Psoas muscle (tissue), 8 donors: Measurements from ENCODE around the gene CUBN. TPM values are rescaled to one million over a fixed set of nuclear protein-coding genes. Genes with fewer than 3 reads are reported as not detected.

Experiments used
- ATAC-seq, 4 donors: fragments of 200-7000 bp; cut with Tn5 transposase; one replicate each; pipeline ENCODE4 v1.9.1; 2020; ENCODE audit warnings: moderate library complexity in 3 of 4, mild to moderate bottlenecking in 2 of 4
- DNase-seq, 2 donors: peaks; one replicate each; pipeline ENCODE4 v3.0.0-alpha.2; 2020
- H3K27ac ChIP-seq: fragments of 200-600 bp; one replicate; pipeline ENCODE4 v1.8.0; 2022
- H3K27me3 ChIP-seq, 3 donors: fragments of 200-600 bp in 1 of 3; one replicate each; pipeline versions ENCODE4 v1.6.1 to v1.8.0; 2013 to 2022; ENCODE audit warnings: low read length in 2 of 3, mild to moderate bottlenecking in 2 of 3, moderate library complexity in 1 of 3; ENCODE audit not compliant: insufficient read depth in 3 of 3
- H3K36me3 ChIP-seq, 2 donors: fragments of 200-600 bp in 1 of 2; one replicate each; pipeline versions ENCODE4 v1.6.1 to v1.8.0; 2013 to 2022; ENCODE audit warnings: low read depth in 1 of 2, mild to moderate bottlenecking in 1 of 2, moderate library complexity in 1 of 2; ENCODE audit not compliant: insufficient read depth in 1 of 2
- H3K4me1 ChIP-seq: fragments of 200-600 bp; one replicate; pipeline ENCODE4 v1.8.0; 2022
- H3K4me3 ChIP-seq: fragments of 200-600 bp; one replicate; pipeline ENCODE4 v1.8.0; 2022; ENCODE audit warnings: mild to moderate bottlenecking
- H3K9me3 ChIP-seq: fragments of 200-600 bp; one replicate; pipeline ENCODE4 v1.8.0; 2022
- CTCF ChIP-seq: fragments of 200-600 bp; IDR thresholded peaks from one replicate; pipeline ENCODE4 v1.8.0; 2022; ENCODE audit warnings: antibody characterized with exemption
- WGBS, 3 donors: extraction: QIAGEN DNeasy Blood & Tissue Kit; methylation state at CpG; one replicate each; pipeline versions ENCODE4 v1.1.6 to v1.1.7; 2013; 5-methylcytosine and 5-hydroxymethylcytosine counted together
- intact Hi-C, 2 donors: fragments of 100-400 bp; cut with DNase I; formaldehyde crosslinking; loops; one replicate each; pipeline versions ENCODE4 v1.11.0 to v1.14.2; 2022
- polyA plus RNA-seq, 3 donors: library from polyadenylated mRNA; stranded (reverse); fragments of 200-250 nt; gene quantifications; one replicate each; pipeline ENCODE4 v1.2.3, GENCODE V29; 2013
- total RNA-seq, 4 donors: library from RNA; stranded (reverse); fragmentation: NEBNext Ultra II Directional in 2 of 4; extraction: Animal tissue kit (Norgen Biotek cat#: 25700) in 2 of 4; gene quantifications; one replicate each; pipeline versions ENCODE4 v1.2.1 to v1.2.4, GENCODE V29; 2021 to 2023
- donor health status: healthy with polysubstance abuse.
- donor health status: DM: no; HTN: no; CAD: no; lungs with moderate emphysema.
- donor health status: Bipolar disorder and iron deficiency.
- donor health status: healthy.
- donor health status: DM: yes; HTN: yes; CAD: no.
- donor health status: DM: no; HTN: no; CAD: no.
- donor health status: DM: no; HTN: no; CAD: no.
- donor health status: DM: yes; HTN: yes; CAD: no.

Gene CUBN
- total and polyA plus RNA-seq, 7 donors = 0.07 to 1.1 (median 0.22) TPM

- no peak overlapping the region for H3K4me3 ChIP-seq
- 87 to 95% (median 89%) methylated on average over 2 of the region's 2 CpGs for WGBS, 3 donors
- H3K36me3 ChIP-seq = no peaks in the 10 kb centered on the region
- DNase-seq (no peak), ATAC-seq (no peak)
- no peaks in the 10 kb centered on the region for H3K9me3 ChIP-seq
- H3K27me3 ChIP-seq = no peaks in the 10 kb centered on the region
- intact Hi-C loops = no loop called here
- TF ChIP-seq CTCF = no peak
- H3K27ac ChIP-seq = no peak overlapping the region
- no peaks in the 10 kb centered on the region for H3K4me1 ChIP-seq
Observed at GRCh38 chr10:17064435-17064834, 65.2 kb downstream of the CUBN start.

DNA sequence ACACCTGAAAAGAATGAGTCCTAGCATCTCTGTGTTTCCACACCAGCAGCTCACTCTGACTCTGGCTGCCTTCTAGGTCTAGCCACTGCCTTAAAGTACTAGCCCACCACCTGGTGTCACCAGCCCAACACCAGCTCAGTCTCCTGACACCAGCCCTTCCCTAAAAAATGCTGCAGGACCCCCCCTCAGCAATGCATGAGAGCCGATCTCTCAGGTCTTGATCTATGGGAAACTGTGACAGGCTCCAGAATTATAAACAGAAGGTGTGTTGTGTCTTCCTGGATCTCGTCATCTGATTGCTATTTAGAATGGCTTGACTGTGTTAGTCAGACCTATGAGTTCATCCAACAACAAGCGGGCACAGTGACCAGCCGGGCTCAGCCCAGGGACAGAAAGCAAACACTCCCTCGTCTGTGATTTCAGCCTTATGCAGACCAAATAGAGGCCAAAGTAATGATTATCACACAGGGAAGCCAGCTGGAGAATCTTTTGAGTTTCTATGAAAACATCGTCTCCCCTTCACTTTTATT, 66.6 kb downstream of the CUBN start:
- Histone ChIP-seq H3K27me3 (no peaks in the 10 kb centered on the region), H3K27ac (peak overlapping the region; percentile 54), H3K4me3 (no peak overlapping the region), H3K4me1 (no peaks in the 10 kb centered on the region), H3K36me3 (no peaks in the 10 kb centered on the region), H3K9me3 (no peaks in the 10 kb centered on the region)
- DNase-seq = peak; percentile 49 to 69
- intact Hi-C loops = no loop called here
- ATAC-seq = peak; percentile 46 to 67 (median 57)
- no peak for TF ChIP-seq CTCF
- 22 to 36% (median 29%) methylated on average over 6 of the region's 6 CpGs for WGBS, 3 donors

DNA sequence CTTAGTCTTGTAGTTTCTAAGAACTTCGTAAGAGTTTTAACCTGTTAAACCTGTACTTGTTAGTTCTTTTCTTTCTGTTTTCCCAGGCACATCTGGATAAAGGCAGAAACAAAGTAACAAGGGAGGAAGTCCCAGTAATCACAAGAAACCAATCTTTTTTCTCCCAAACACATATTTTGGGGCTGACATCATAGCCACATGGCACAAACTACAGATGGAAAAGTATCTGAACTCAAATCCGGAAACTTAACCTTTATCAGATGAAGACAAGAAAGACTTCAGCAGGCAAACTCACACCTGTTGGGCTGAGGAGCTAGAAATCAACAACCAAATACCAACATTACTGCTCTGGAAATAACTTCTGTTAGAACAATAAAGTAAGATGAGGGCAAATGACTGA, 67.1 kb downstream of the CUBN start:
- 25 to 35% (median 31%) methylated on average over 2 of the region's 2 CpGs for WGBS, 3 donors
- ATAC-seq = peak in 1 of 4 donors; percentile 46

GRCh38 chr10:17062009-17062408, 67.6 kb downstream of the CUBN start:
- H3K4me3 ChIP-seq = no peak overlapping the region
- 70 to 76% (median 74%) methylated on average over 7 of the region's 7 CpGs for WGBS, 3 donors
- H3K27ac ChIP-seq = peak overlapping the region; percentile 54
- no peaks in the 10 kb centered on the region for H3K36me3 ChIP-seq
- intact Hi-C loops = no loop called here
- H3K4me1 ChIP-seq = no peaks in the 10 kb centered on the region
- ATAC-seq = no peak
- no peak for DNase-seq
- no peak for TF ChIP-seq CTCF
- no peaks in the 10 kb centered on the region for H3K9me3 ChIP-seq
- H3K27me3 ChIP-seq = no peaks in the 10 kb centered on the region

More for the DNA sequence above, 67.1 kb downstream of the CUBN start:
- Histone ChIP-seq H3K4me1 (no peaks in the 10 kb centered on the region), H3K4me3 (no peak overlapping the region), H3K27ac (peak overlapping the region; percentile 54), H3K27me3 (no peaks in the 10 kb centered on the region), H3K9me3 (no peaks in the 10 kb centered on the region), H3K36me3 (no peaks in the 10 kb centered on the region)
- TF ChIP-seq CTCF = no peak
- intact Hi-C loops = no loop called here
- DNase-seq = no peak

- Histone ChIP-seq H3K9me3 (no peaks in the 10 kb centered on the region), H3K4me1 (no peaks in the 10 kb centered on the region), H3K27ac (no peak overlapping the region), H3K4me3 (no peak overlapping the region), H3K27me3 (no peaks in the 10 kb centered on the region), H3K36me3 (no peaks in the 10 kb centered on the region)
- ATAC-seq (no peak), DNase-seq (no peak)
- TF ChIP-seq CTCF = no peak
- 81 to 92% (median 82%) methylated on average over 2 of the region's 2 CpGs for WGBS, 3 donors
- intact Hi-C loops = no loop called here
Observed at GRCh38 chr10:17061418-17061817, 68.2 kb downstream of the CUBN start.
